ENCODE results near the gene TNFRSF1A. TPM values are rescaled to one million over a fixed set of nuclear protein-coding genes. Genes with fewer than 3 reads are reported as not detected.
A peak's percentile ranks its signal among the peaks of the same experiment; 100 is the strongest.

Gene TNFRSF1A
- total RNA-seq, 1 experiment from 2014 or later: 103 TPM

- Mint-ChIP-seq H3K36me3 (ENCODE audit: insufficient read depth, unreplicated experiment) (peaks cover 86% of the 10 kb centered on the region), H3K27ac (ENCODE audit: low read depth, unreplicated experiment) (peak overlapping the region; percentile 79), H3K4me3 (ENCODE audit: unreplicated experiment) (peak overlapping the region; percentile 62), H3K27me3 (ENCODE audit: insufficient read depth, unreplicated experiment) (no peaks in the 10 kb centered on the region), H3K4me1 (ENCODE audit: insufficient read depth, unreplicated experiment) (peaks cover 27% of the 10 kb centered on the region), H3K9me3 (ENCODE audit: unreplicated experiment) (no peaks in the 10 kb centered on the region)
- ChIA-PET POLR2A (interaction anchor here (0.6 to 7.5 kb wide), 10 partner anchors 13 to 584 kb away, joined by 3 to 116 read pairs (median 11); partner anchors contain the start of genes LTBR, SCNN1A, TNFRSF1A and ZNF384), CTCF (interaction anchor here (0.6 to 1.2 kb wide), 3 partner anchors 25 to 148 kb away, joined by 3 read pairs; no protein-coding TSS in a partner anchor)
- TF ChIP-seq, protein P1, sequence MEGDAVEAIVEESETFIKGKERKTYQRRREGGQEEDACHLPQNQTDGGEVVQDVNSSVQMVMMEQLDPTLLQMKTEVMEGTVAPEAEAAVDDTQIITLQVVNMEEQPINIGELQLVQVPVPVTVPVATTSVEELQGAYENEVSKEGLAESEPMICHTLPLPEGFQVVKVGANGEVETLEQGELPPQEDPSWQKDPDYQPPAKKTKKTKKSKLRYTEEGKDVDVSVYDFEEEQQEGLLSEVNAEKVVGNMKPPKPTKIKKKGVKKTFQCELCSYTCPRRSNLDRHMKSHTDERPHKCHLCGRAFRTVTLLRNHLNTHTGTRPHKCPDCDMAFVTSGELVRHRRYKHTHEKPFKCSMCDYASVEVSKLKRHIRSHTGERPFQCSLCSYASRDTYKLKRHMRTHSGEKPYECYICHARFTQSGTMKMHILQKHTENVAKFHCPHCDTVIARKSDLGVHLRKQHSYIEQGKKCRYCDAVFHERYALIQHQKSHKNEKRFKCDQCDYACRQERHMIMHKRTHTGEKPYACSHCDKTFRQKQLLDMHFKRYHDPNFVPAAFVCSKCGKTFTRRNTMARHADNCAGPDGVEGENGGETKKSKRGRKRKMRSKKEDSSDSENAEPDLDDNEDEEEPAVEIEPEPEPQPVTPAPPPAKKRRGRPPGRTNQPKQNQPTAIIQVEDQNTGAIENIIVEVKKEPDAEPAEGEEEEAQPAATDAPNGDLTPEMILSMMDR (IDR thresholded peaks at IDR 0.05; ENCODE audit: unreplicated experiment): no peak
- intact Hi-C loops (cut with micrococcal nuclease): no loop called here
- BruUV-seq (replicated peaks): no TSS peak
- DNase-seq (ENCODE audit: unreplicated experiment): peak; percentile 50
These were observed 20.5 kb upstream of the TNFRSF1A start for GRCh38 chr12:6362403-6362802.

DNA sequence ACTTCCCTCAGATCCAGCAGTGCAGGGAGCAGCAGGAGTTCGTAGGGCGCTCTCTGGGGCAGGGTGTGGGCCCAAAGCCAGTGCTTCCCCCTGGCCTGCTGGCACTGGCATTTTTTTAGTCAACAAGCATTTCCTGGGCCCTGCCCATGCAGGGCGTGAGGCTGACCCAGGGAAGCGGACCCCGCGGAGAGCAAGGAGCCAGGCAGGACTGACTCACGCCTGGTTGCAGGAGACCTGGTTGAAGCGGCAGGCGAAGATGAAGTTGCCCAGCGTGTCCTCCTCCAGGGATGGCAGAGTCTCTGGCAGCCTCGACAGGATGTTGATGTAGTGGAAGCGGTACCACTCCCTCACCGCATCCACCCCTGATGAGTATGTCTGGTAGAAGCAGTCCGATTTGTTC, 20.0 kb upstream of the TNFRSF1A start:
- peaks cover 86% of the 10 kb centered on the region for H3K36me3 Mint-ChIP-seq (ENCODE audit: insufficient read depth, unreplicated experiment)
- BruUV-seq (replicated peaks): no TSS peak
- POLR2A ChIA-PET: interaction anchor here (0.7 to 7.5 kb wide), 4 partner anchors 9 to 26 kb away, joined by 5 to 116 read pairs (median 22); partner anchors contain the start of genes LTBR and SCNN1A
- no peaks in the 10 kb centered on the region for H3K9me3 Mint-ChIP-seq (ENCODE audit: unreplicated experiment)
- peak; percentile 94 for DNase-seq (ENCODE audit: unreplicated experiment)
- TF ChIP-seq, protein P1 (IDR thresholded peaks at IDR 0.05; ENCODE audit: unreplicated experiment): no peak
- intact Hi-C loops (cut with micrococcal nuclease): no loop called here
- peak overlapping the region; percentile 62 for H3K4me3 Mint-ChIP-seq (ENCODE audit: unreplicated experiment)
- H3K4me1 Mint-ChIP-seq (ENCODE audit: insufficient read depth, unreplicated experiment): peaks cover 27% of the 10 kb centered on the region
- CTCF ChIA-PET: interaction anchor here (1.0 kb wide), 1 partner anchor 22 kb away, joined by 5 read pairs; no protein-coding TSS in a partner anchor
- H3K27me3 Mint-ChIP-seq (ENCODE audit: insufficient read depth, unreplicated experiment): no peaks in the 10 kb centered on the region
- peak overlapping the region; percentile 79 for H3K27ac Mint-ChIP-seq (ENCODE audit: low read depth, unreplicated experiment)

- H3K27me3 Mint-ChIP-seq (ENCODE audit: insufficient read depth, unreplicated experiment): no peaks in the 10 kb centered on the region
- no peak overlapping the region for H3K4me3 Mint-ChIP-seq (ENCODE audit: unreplicated experiment)
- ChIA-PET CTCF (interaction anchor here (0.5 to 1.5 kb wide), 4 partner anchors 14 to 201 kb away, joined by 3 to 5 read pairs (median 3); partner anchors contain the start of gene SCNN1A), POLR2A (interaction anchor here (0.7 to 1.0 kb wide), 5 partner anchors 10 to 17 kb away, joined by 3 to 5 read pairs (median 3); partner anchors contain the start of gene SCNN1A)
- H3K27ac Mint-ChIP-seq (ENCODE audit: low read depth, unreplicated experiment): peak overlapping the region; percentile 79
- TF ChIP-seq, protein P1 (IDR thresholded peaks at IDR 0.05; ENCODE audit: unreplicated experiment): no peak
- peaks cover 32% of the 10 kb centered on the region for H3K4me1 Mint-ChIP-seq (ENCODE audit: insufficient read depth, unreplicated experiment)
- DNase-seq (ENCODE audit: unreplicated experiment): no peak
- BruUV-seq (replicated peaks): no TSS peak
- peaks cover 86% of the 10 kb centered on the region for H3K36me3 Mint-ChIP-seq (ENCODE audit: insufficient read depth, unreplicated experiment)
- intact Hi-C loops (cut with micrococcal nuclease): no loop called here
- no peaks in the 10 kb centered on the region for H3K9me3 Mint-ChIP-seq (ENCODE audit: unreplicated experiment)
These were observed 19.0 kb upstream of the TNFRSF1A start for GRCh38 chr12:6360578-6361490.

DNA sequence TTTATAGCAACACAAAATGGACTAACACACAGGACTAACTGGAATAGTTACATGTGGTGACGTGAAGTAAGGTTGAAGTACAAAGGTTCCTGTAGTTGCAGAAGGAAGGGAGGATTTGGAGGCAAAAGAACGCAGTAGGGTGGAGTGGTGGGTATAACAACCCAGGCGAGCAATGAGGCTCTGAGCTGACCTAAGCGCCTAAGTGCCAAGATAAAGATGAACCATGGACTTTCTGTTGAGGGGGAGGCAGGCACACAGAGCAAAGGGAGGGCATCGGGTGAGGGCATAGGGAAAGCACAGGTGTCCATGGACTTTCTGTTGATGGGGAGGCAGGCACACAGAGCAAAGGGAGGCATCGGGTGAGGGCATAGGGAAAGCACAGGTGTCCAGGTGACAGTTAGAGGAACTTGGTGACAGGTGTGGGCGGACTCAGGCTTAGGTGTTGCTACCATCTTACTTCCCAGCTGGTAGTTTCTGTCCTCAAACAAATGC, 18.2 kb upstream of the TNFRSF1A start:
- POLR2A ChIA-PET: interaction anchor here (0.7 to 1.2 kb wide), 3 partner anchors 11 to 16 kb away, joined by 3 to 4 read pairs (median 3); partner anchors contain the start of gene SCNN1A
- Mint-ChIP-seq H3K36me3 (ENCODE audit: insufficient read depth, unreplicated experiment) (peaks cover 87% of the 10 kb centered on the region), H3K27ac (ENCODE audit: low read depth, unreplicated experiment) (no peak overlapping the region), H3K4me1 (ENCODE audit: insufficient read depth, unreplicated experiment) (peaks cover 32% of the 10 kb centered on the region), H3K9me3 (ENCODE audit: unreplicated experiment) (no peaks in the 10 kb centered on the region), H3K4me3 (ENCODE audit: unreplicated experiment) (no peak overlapping the region), H3K27me3 (ENCODE audit: insufficient read depth, unreplicated experiment) (no peaks in the 10 kb centered on the region)
- TF ChIP-seq, protein P1 (IDR thresholded peaks at IDR 0.05; ENCODE audit: unreplicated experiment): no peak
- intact Hi-C loops (cut with micrococcal nuclease): no loop called here
- DNase-seq (ENCODE audit: unreplicated experiment): no peak
- BruUV-seq (replicated peaks): no TSS peak
- CTCF ChIA-PET: interaction anchor here (1.5 kb wide), 1 partner anchor 15 kb away, joined by 3 read pairs; the partner anchor contains the start of gene SCNN1A
